GM21825 (cell line): Measurements from ENCODE around the gene POFUT2.
A peak's percentile ranks its signal among the peaks of the same experiment; 100 is the strongest.

Experiments used
- ATAC-seq: cut with Tn5 transposase; IDR thresholded peaks from one replicate; pipeline ENCODE4 v1.9.1; 2021; ENCODE audit warnings: mild to moderate bottlenecking, moderate library complexity; ENCODE audit not compliant: unreplicated experiment

The POFUT2 gene

DNA sequence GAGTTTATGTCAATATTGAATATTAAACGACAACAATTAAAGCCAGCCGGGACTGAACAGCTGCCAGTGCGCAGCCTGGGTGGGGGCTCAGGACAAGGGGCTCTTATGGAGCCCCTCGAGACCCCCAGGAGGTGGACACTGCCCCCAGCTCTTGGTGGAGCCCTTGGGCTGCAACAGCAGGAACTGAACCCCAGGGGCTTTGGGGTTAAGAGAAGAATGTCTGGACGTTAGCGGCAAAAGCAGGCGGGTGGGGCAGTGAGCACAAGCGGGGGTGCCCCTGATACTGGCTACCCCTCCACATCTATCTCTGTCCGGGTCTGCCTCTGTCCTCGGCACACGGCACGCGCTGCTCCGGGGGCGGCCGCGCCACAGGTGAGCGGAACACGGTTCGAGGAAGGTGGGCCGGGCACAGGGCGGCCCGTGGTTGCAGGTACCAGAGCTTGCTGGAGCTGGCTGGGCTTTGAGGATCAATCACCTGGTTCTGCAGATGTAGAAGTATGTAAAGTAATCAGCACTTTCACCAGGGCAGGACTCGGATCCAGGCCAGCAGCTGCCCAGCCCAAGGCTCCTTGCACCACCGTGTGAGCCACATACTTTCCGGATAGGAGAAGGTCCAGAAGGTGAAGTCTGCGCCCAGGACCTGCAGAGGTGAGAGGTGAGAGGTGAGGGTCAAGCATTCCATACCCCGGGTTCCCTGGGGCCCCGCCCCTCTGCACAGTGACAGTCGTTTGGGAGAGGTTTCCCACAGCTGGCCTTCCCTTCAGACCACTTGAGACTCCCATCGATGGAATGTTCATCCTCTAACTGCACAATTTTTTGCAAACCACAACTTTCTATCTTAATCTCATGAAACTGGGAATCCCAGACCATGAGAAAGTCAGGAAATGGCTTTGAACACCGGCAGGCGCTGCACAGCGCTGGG lies 12.4 kb upstream of the POFUT2 start:
- ATAC-seq = no peak

DNA sequence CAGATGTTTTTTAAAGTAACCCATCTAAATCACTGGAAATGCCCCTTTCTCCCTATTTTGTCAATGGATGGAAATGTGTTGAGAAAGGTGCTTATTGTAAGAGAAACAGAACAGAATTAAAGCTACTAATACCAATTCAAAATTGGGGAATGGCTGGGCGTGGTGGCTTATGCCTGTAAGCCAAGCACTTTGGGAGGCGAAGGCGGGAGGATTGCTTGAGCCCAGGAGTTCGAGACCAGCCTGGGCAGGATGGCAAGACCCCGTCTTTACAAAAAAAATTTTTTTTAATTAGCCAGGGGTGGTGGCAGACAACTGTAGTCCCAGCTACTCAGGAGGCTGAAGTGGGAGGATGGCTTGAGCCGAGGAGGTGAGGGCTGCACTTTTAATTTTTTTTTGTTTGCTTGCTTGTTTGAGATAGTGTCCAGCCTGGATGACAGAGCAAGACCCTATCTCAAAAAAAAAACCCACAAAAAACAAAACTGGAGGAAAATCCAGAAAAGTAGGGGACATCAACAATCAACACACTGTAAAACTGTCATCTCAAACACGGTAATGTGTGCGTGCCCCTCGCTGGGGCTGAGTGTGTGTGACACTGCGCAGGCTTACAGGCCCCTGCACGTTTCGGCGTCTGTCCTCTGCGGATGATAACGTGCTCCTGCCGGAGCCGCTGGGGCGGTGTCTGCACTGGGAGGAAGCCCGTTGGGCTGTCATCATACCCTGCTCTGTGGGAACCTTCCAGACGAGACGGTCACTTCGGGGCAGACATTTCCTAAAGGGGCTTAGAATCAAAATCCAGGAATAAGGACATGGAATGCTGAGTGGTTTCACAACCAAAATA lies 11.6 kb upstream of the POFUT2 start:
- no peak for ATAC-seq

DNA sequence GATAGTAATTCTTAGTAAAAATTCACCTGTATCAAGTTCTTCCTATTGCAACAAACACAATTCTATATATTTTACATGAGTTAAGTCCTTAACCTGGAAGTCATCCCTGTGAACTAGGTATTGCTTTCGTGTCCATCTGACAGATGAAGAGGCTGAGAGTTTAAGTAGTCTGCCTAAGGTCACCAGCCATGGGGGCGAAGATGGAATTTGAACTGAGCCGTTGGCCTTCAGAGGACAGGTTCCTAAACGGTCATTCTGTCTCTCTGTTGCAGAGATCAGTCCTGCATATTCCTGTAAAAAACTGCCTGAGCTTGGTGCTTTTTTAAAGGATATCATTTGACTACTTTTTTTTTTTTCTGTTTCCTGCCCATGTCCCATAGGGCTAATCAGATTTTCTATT lies 10.2 kb upstream of the POFUT2 start:
- ATAC-seq = no peak

DNA sequence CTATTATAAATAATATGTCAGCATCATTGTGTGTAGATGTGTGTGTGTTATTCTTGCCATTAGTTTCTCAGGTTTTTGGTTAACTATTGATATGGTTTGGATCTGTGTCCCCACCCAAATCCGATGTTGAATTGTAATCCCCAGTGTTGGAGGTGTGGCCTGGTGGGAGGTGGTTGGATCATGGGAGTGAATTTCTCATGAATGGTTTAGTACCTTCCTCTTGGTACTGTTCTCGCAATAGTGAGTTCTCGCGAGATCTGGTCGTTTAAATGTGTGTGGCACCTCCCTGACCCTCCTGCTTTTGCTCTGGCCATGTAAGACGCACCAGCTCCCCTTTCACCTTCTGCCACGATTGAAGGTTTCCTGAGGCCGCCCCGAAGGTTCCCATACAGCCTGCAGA lies 9.6 kb upstream of the POFUT2 start:
- no peak for ATAC-seq

DNA sequence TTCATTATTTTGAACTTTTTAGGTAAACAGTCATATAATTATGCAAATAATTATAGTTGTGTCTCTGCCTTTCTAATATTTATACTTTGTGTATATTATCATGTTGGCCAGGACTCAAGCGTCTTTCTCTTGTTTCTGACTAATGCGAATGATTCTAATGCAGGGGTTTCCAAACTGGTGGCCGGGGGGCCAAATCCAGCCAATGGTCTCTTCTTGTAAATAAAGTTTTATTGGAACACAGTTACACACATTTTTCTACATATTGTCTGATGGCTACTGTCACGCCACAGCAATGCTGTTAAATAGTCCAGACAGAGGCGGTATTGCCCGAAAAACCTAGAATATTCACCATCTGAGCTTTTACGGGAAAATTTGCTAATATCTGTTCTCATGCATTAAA lies 8.9 kb upstream of the POFUT2 start:
- no peak for ATAC-seq

DNA sequence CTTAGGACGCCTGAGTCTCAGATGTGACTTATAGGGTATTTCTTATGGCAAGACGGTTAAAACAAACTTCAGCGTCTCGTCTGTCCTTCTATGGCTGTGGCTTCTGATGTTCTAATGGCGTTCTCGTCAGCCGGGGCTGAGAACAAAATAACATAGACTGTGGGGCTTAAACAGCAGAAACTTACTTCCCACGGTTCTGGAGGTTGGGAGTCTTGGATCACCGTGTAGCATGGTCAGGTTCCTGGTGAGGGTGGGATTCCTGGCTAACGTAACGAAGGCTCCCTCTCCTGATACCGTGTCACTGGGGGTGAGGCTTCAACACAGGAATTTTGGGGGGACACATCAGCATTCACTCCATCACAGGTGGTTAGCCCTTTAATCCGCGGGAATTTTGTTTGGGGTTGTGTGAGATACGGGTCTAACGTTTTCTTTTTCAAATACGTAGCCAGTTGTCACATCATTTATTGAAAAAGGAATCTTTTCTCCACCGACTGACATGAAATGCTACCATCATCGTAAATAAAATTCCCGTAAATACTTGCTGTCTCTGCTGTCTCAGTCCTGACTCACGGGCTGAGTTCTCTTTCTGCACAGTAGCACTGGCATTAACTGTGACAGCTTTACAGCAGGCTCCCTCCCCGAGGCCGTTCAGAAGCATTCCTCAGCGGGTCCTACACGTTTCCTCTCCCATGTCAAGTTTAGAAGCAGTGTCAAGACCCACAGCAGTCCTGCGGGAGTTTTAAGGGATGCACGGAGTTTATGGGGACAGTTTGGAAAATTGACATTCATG lies 8.1 kb upstream of the POFUT2 start:
- ATAC-seq = no peak

DNA sequence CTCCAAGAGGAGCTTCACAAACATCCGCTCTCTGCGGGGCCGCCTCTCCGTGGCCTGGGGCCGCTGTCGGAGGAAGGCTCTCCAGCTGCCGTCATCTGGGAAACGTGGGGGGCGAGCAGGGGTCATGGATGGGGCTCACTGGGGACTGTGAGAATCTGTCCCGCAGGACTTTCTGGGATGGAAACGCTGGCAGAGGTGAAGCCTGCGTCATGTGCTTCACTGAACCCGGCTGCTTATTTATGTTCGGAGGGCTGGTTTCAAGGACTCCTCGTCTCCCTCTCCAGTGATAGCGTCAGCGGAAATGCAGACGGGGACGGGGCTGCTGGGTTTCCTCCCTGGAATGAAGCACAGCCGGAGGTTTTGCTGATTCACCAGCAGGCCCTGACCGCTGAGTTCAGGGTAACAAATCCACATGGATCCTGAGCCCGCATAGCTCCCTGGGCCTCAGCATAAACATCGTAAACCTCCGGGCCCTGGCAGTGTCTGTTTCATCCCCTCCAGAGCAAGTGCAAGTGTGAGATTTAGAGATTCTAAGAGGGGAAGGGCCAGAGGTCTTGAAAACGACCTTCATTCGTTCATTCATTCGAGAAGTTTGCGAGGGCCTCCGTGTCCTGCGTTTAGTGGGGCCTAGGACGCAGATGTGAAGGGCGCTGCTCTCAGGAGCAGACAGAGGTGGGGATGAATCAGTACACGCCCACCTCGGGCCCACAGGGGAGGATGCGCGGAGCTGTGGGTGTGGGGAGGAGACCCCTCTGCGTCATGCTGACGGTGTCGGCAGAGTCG lies 7.0 kb upstream of the POFUT2 start:
- ATAC-seq = no peak

DNA sequence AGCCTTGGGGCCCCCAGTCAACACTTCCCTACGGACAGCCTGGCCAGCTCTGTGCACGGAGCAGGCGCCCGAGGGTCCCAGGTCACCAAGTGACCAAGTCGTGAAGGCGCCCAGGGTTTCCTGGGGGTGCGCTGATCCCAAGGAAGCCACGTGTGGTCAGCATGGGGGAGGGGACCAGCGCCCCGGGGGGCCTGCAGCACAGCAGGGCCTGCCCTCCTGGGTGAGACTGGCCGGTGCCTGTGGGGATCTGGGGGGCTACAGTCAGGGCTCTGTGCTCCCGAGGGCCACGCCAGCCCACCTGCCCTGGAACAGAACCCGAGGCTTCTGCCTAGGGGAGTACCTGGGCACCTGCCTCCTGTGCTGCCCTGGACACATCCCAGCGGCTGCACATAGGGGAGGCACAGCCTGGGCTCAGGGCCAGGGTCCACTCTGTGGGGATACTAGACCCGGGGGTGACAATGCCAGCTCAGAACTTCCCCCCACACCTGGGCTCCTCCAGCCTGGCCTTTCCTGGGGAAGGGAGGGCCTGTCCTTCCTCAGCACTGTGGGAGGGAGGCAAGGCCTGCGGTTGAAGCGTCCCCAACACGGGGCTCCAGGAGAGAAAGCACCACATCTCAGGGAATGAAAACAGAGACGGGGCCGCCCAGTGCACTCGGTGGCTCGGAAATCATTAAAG lies 6.2 kb upstream of the POFUT2 start:
- no peak for ATAC-seq

DNA sequence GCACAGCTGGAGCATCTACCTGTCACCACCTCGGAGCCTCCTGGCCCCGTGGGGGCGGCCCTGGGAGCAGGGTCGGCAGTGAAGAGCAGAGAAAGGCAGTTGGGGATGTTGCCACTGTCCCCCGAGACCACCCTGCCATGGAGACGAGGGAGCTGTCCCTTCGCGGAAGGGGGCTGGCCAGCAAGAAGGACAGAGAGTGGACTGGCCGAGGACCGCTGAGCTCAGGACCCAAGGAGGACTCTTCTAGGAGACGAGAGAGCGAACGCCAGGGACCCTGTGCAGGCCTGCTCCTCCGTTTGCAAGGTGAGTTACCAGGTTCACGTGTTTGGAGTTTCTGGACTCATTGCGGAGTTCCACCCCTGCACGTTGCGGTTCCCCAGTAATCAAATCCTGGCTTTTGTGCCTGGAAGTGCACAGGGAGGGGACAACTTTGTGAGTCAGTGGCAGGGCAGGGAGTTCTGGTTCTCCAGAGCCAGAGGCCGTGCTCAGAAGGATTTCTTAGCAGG lies 5.6 kb upstream of the POFUT2 start:
- ATAC-seq = no peak

DNA sequence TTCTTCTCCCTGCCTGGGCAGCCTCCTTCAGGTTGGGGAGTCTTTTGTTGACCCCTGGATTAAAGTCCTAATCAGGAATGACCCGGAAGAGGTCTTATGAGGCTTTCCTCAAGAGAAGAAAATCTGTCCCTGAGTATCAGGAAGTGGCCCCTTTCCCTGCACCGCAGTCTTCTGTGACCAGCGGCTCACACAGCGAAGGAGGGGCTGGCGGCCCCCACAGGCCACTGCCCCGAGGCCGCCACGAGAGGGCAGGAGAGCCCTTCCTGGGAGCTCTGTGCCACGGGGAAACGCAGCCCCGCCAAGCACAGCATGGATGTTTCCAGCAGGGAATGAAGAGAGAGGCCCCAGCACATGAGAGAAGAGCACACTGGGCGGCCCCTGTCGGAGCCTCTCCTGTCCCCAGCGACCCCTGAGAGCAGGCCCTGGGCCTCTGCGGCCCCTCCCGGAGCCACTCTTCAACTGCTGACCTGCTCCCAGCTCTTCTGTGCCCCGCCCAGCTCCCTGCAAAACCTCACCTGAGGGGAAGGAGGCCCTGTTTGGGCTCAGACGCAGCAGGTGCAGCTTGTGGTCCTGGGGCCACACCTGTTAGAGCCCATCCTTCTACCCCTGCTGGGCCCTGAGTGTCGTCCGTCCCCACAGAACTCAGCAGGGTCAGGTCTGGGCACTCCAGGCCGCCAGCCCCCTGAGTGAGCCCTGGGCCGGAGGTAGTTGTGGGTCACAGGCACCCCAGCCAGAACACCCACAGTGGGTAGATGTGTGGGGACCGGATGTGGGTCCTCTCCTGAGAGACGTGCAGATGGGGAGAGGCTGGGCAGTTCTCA lies 4.9 kb upstream of the POFUT2 start:
- ATAC-seq = no peak

DNA sequence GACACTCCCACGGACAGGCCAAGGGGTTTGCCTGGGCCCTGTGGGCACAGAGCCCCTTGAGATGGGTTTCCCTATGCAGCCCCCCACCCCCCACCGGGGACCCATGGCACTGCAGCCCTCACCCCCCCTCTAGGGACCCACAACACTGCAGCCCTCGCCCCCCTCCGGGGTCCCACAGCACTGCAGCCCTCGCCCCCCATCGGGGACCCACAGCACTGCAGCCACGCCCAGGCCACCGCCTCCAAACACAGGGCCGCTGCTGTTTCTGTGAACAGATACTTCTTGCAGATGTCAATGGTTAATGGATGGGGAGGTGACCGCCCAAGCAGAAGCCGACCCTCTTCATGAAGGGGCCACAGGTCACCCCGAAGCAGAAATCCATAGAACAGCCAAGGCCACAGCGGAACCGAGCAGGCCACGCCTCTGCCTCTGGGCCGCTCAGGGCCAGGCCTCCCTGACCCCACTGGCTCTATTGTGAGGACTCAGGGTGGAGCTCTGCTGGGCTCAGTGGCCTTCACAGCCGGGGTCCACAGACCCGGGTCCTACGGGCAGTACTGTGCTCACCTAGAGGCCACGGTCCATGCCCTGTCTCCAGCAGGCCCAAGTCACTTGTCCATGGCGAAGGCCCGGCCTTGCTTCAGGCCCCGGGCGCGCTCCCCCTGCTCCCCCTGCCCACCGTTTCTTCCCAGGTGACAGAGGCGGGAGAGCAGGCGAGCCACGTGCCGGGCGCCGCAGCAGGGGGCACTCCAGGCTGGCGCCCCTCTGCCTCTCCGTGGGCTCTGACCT lies 4.1 kb upstream of the POFUT2 start:
- ATAC-seq = no peak

DNA sequence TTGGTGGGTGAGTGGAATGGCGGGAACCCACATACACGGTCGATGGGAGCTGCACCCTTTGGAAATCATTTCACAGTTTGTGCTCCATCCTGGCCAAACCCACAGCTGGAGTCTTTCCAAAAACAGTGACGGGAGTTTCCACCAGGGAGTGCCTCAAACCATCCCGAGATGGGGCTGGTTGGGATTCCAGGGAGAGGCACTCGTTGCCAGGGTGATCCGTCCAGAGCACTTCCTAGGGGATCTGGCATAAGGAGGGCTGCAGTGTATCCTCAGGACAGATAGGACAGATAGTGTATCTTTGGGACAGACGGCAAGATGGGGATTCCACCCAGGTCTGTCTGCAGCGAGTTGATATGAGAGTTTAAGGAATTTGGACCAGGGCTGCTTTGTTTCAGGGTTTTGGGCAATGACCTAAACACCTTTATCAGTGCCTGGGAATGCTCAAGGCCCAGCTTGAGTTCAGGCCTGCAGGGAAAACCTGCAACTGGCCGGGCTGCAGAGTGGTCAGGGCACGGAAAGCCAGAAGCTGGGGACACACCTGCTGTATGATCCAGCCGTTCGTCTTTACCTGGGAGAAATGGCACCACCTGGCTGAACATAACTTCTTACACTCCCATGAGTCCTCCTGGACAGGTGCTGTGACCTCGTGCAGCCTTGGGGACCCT lies 3.4 kb upstream of the POFUT2 start:
- no peak for ATAC-seq

DNA sequence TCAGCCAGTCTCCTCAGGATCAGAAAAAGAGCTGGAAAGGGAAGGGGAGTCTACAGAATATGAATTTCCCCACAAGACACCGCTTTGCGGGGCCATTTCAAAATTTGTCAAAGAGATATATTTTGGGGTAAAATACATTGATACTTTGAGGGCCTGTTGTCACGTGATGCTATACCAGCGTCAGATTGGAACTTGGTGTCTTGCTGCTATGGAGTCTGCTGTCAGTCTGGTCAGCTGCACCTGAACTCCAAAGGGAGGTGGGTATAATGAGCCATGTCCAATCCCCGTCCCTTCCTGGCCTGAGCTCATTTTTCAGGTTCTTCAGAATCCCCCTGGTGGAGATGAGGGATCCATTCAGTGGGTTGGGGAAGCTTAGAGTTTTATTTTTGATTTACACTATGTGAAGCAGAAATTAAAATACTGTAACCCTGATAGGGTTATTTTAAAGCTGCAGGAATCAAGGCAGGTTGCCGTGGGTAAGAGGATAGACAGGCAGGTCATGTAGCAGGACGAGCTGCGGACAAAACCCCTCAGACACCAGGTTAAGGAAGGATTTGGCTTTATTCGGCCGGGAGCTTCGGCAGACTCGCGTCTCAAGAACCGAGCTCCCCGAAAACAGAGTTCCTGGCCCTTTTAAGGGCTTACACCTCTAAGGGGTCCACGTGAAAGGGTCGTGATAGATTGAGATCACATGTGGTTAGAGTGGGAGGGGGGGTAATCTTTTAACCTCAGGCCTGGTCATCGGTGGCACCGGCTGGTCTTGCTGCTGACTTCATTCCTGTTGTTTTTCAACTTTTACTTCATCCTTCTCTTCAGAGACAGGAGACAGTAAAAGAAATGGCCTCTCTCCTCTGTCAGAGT lies 2.2 kb upstream of the POFUT2 start:
- no peak for ATAC-seq

DNA sequence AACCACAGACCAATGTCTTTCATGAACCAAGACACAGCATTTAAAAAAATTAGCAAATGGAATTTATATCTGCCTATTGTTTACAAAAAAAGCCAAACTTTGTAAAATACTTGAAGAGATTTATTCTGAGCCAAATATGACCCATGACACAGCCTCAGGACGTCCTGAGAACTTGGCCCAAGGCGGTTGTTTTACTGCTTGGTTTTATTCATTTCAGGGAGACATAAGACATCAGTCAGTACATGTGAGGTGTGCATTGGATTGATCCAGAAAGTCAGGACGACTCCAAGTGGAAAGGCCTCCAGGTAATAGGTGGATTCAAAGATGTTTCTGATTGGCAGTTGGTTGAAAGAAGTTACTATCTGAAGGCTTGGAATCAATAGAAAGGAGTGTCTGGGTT lies 1.4 kb upstream of the POFUT2 start:
- ATAC-seq = no peak

DNA sequence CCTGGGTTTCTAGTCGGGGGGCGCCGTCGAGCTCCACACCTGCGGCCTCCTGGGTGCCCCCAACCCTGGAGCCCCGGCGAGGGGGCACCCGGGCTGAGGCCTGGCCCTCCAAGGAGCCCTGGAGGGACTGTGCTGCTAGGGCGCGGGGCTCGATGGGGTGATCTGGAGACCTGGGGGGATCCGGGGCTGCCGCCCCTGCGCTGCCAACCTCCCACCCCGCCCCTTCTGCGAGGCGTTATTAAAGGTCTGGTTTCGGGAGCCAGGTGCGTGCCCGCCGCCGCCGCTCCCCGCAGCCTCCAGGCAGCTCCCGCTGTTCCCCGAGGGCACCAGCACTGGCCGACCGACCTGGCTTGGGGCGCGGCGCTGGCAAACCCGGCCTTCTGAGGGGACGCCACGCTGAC lies 746 bp upstream of the POFUT2 start:
- ATAC-seq = peak; percentile 7

DNA sequence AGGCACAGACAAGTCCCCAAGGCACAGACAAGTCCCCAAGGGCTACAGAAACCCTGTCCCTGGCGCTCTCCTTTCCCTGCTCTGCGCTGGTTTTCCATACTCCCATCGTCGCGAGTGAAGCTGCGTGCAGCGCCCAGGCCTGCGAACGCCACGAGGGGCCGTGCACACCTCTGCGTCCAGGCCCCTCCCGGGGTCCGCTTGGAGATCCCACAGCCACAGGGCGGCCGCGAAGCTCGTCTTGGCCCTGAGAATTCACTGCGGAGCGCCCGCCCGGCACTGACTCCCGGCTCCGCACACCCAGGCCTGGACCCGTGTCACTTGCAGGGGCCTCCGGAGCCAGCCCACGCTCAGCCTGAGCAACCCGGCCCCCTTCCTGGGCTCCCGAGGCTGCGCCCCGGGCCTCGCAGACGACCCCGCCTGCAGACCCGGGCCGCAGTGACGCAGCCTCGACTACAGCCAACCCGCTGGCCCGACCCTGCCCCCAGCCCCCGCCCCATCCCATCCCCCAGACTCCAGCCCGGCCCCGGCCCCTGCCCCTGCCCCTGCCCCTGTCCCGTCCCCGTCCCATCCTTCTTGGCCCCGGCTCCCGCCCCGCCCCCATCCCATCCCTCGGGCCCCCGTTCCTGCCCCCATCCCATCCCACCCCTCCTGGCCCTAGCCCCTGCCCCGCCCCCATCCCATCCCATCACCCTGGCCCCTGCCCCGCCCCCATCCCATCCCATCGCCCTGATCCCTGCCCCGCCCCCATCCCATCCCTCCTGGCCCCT lies 841 bp downstream of the POFUT2 start:
- ATAC-seq = no peak
